Left hindlimb (tissue), 1 donor: ENCODE results near the gene CEP112.
"Not testable (repeated sequence)": the region's sequence is repeated elsewhere in the genome, so short reads cannot be mapped to it uniquely, and the experiment has no call there.

ENCODE experiments used
- DNase-seq: peaks from one replicate; pipeline ENCODE4 v3.0.0-alpha.2; 2018

Gene CEP112

DNA sequence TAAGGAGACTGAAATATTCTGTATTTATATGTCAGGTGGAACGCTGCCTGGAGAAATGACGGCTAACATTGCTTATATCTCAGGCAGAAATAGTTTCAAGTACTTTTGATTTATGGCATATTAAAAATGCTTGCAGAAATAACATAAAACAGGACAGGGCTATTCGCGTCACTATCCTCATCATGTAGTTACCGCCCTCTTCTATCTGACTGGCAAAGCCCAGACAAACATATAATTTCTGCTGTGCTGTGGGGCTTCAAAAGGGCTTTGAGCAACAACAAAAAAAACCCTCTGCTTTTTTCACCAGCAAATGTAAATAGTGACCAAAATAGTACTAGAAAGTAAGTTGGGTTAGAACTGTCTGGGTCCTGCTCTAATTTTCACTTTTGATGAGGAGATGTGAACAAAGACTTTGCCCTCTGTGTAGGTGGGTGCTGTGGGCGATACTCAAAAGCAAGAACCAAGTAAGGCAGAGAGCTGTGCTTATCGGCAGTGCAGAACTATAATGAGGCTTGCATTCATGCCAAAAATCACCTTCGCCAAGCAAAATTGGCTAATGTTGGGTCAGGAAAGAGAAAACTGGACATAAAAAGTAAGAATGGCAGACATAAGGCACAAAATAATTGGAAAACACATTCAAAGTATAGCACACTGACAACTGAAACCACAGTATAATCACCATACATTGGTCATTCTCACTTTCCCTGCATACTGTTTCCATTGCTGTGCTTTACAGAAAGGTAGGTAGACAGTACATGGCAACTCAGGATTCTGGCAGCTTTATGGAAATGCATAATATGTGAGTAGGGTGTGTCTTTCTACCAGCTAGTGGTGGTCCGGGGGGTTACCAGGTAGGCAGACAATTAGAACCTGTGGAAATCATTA lies 479.3 kb downstream of the CEP112 start:
- DNase-seq: no peak

DNA sequence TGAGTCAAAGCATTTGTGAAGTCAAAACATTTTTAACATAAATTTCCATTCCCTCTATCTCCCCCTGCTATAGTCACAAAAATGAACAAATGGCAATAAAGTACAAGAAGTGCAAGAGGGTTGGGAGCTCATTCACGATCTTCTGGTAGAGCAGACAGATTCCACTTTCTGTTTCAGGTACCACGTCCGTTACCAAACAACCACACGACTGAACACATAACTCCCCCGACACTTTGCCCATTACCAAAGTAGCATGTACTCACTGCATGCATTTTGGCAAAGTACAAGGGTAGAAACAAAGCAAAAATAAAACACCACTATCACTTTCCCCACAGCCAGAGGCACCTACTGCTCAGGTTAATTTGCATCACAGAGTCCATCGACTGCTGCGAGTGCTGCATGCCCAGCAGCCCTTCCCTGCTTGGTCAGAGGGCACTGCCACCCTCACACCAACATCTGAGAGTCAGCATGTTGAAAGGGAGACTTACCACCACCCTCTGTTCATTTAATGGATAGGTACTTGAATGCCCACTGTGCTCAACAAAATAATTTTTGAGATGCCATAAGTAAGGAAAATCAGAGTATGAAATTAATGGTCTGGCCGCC lies 480.2 kb downstream of the CEP112 start:
- DNase-seq: no peak

DNA sequence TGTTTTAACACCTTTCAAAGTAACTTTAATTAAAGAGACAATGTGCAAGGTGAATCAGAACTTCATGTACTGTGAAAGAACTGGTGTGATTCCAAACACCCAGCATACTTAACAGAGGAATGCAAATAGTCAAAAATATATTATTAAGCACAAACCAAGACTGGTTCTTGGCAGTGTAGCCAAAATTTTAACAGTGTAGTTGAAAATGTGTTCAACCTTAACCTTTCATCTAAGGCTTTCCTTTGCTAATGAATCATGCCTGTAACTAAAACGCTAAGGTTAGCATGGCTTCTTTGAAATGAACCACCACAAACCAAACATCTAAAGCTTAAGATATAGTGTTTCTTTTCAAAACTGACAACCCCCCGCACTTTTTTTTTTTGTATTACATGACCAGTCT lies 484.2 kb downstream of the CEP112 start:
- DNase-seq: no peak

DNA sequence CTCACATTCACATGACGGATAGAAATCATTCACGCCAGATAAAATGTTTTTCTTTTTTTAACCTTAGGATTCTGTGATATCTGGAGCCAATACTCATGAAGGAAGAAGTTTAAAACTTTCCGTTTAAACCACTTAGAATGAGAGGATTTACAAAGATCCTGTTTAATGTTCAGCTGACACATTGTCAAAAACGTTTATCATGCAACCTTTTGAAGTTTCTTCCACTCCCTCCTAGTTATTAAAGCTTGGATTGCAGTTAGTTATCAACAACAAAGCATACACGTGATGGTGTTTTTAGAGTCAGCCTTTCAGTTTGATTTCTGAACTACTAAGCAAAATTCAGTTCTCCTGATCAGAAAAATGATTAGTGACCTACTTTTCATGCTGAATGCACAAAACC lies 487.2 kb downstream of the CEP112 start:
- DNase-seq: no peak

DNA sequence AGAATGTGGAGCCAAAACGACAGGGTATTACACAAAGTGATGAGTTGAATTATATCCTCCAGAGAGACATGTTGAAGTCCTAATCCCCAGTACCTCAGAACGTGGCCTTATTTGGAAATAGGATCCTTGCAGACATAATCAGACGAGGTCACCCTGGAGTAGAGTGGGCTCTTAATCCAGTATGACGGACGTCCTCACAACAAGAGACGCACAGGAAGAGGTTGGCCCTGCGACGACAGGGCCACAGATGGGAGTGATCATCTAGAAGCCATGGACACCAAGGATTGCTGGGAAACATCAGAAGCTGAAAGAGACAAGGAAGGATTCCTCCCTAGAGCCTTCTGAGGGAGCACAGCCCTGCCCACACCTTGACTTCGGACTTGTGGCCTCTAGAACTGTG lies 488.0 kb downstream of the CEP112 start:
- no peak for DNase-seq

DNA sequence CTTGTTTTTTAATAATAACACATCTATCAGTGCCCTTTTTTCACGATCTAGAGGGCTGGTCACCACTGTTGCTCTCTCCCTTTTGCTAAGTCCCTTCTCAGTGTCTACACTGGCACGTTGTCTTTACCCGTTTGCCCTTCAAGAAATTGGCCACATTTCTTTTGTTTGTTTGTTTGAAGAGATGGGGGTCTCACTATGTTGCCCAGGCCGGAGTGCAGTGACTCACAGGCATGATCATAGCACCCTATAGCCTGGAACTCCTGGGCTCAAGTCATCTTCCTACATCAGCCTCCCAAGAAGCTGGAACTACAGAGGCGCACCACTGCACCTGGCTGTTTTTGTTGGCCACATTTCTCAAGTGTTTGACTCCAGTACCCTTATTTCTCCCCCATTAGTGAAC lies 492.5 kb downstream of the CEP112 start:
- no peak for DNase-seq

DNA sequence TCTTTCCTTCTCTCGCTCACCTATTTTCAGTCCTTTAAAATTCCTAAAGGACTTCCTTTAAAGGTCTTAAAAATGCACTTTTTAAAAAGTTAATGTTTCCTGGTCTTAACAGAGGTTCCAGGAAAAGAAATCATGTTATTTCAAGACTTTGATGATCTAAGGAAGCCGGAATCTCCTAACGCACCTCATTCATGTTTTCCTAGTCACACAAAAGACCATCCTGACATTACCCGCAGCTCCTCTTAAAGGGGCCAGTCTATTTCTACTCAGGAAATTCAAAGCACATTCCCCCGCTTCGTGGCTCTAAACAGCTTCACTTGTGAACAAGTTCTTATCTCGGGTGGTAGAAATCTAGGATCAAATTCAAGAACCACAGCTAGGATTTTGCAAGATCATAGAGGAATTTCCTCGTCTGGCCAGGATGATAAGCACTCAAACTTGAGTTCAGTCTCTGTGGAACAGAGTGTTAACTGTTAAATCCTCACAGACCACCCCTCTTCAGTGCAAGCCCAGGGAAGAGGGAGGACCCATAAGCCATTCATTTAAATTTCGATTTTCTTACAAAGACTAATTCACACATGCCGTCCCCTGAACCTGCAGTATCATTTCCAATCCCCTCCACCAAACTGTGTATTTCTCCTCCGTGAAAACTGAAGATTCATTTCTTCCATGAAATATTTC lies 493.4 kb downstream of the CEP112 start:
- no peak for DNase-seq

DNA sequence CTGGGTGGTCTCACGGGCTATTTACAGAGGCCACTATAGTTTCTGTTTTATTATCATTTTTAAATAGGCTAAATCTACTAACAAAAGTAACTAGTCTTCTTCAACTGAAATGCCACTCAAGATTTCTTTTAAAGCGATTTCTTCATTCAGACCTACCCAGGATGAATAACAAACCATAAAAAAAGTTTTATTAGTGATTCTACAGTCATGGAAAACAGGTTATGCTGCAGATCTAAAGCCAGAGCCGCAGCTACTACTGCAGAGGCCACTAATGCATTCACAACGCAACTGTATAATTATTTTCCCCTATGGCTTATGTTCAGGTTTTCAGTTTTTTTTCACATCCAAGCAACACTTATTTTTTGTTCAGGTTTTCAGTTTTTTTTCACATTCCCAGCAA lies 494.3 kb downstream of the CEP112 start:
- DNase-seq: no peak

DNA sequence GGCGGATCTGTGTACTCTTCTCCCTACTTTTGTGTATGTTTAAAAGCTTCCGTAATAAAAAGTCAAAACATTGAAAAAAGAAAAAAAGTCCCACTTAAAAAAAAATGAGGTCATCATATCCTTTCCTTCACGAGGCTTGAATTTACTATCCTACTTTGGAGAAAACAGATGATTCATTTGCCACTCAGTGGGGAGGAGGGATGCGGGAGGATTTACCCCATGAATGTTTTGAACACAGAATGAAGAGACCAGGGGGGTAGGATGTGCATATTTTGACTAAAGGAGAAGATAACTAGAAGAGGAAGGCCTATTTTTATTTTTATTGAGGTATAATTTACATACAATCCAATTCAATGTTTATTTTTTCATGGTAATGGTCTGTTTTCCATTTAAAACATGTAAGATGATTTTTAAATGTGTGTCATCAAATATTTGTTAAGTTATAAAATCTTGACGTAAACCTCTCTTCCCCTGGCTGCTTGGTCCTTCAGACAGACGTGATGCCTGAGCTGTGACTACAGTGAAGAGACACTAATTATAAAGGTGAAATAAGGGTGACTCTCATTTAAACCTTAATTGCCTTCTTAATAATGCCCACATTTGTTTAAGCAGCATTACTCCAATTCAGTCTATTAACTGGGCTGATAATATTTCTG lies 495.1 kb downstream of the CEP112 start:
- no peak for DNase-seq

DNA sequence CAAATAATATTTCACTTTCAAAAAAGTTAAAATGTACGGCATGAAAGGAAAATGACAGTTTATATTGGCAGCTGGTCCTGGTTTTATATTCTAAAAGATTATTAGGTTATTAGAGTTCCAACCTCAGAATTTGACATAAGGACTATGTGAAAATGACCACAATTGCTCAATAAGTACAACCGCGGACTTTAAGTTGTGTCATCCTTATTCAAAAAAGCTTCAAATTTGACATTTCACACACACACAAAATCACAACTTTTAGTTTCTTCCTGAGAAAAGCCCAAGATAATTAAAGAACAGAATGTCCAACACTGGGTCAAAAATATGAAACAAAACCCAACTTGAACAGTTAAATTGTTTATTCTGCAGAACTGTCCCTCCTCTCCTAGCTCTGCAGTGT lies 497.3 kb downstream of the CEP112 start:
- no peak for DNase-seq

DNA sequence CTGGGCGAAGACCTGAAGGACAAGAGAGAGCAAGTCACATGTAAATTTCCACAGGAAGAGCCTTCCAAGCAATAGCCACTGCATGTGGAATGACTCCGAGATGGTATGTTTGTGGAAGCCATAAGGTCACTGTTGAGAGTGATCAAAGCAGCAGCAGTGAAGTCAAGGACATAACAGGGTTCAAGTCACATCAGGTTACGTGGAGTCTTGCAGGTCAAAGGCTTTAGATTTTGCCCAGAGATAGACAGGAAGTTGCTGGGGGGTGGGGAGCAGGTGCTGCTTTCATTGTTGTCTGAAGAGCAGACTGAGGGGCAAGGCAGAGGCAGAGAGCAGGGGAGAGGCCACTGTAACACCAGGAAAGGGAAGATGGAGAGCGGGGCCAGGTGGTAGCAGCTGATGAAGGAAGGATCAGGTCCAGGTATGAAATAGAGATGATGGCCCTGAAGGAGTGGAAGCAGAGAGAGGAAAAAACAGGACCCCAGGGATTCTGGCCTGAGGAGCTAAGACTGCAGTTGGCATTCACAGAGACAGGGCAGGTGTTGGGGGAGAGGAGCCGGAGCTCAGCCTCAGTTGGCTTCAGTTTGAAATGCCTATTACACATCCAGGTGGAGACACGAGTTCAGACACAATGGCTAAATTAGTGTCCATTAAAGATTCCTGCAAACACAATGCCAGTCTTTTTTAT lies 501.2 kb downstream of the CEP112 start:
- no peak for DNase-seq

DNA sequence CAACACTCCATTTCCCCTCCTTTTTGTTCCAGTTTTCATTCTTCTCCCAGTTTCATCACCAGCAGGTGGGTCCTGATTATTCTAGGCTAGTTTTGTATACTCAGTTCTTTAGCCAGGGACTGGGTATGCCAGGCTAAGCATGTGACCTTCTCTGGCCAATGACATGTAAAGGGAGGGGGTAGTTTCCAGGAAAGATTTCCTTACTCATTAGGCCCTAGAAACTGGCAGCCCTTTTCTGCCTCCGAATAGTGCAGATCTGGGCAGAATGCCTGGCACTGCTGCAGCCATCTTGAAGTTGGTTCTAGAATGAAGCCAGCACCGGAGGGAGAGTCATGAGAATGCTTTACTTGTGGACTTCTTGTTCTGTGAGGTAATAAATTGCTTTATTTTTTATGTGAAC lies 503.6 kb downstream of the CEP112 start:
- no peak for DNase-seq

DNA sequence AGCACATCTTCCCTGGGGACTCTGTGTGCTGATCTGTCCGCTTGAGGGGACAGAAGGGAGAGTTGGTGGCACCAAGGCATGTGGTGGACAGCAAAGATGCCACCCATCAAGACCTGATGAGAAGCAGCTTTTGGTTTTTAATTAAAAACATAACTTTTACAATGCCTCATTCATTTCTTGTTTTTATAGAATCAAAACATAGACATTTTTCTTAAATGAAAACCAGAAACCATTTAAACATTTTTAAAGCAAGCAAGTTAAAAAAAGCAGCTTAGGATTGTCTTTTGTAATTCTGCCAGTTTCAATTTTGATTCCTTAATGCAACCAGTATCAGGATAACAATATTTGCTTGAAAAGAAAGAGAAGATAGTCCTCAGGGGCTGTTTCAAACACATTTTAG lies 506.8 kb downstream of the CEP112 start:
- DNase-seq: no peak

DNA sequence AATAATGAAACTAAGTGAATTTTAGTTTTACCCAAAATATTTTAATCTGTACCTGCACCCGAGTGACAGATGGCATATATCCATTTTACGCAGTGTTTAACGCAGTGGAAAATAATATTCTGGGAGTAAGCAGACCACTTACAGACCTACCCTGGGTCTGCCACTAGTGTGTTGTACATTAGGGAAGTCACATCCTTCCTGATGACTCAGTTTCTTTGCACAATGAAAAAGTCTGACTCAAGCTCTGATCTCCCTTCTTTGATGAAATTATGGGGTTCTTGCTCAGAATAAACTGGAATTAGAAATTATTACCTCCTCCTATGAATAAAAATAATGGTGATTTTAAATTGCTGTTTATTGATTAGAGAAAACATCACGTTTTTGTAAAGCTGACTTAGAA lies 507.3 kb downstream of the CEP112 start:
- no peak for DNase-seq

DNA sequence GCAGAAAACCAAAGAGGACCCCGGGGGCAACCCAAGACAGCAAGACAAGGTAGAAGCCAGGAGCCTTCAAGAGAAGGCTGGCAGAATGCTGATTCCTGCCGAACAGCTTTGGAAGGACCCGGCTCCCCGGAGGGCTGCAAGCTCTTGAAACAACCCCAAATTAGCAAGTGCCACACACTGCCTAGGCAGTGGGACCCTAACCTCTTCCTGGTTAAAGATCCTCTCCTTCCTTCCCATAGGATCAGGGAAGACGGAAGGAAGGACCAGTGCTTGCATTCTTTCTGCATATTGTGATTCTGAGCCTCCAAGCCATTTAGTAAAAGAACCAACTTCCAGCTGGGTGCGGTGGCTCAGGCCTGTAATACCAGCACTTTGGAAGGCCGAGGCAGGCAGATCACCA lies 508.5 kb downstream of the CEP112 start:
- DNase-seq: no peak

DNA sequence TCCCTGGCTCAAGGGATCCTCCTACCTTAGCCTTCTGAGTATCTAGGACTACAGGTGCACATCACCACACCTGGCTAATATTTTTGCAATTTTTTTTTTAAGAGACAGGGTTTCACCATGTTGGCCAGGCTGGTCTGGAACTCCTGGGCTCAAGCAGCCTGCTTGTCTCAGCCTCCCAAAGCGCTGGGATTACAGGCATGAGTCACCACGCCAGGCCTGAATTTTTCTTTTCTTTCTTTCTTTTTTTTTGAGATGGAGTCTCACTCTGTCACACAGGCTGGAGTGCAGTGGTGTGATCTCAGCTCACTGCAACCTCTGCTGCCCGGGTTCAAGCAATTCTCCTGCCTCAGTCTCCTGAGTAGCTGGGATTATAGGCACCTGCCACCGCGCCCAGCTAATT lies 510.2 kb downstream of the CEP112 start:
- not testable (repeated sequence) for DNase-seq

DNA sequence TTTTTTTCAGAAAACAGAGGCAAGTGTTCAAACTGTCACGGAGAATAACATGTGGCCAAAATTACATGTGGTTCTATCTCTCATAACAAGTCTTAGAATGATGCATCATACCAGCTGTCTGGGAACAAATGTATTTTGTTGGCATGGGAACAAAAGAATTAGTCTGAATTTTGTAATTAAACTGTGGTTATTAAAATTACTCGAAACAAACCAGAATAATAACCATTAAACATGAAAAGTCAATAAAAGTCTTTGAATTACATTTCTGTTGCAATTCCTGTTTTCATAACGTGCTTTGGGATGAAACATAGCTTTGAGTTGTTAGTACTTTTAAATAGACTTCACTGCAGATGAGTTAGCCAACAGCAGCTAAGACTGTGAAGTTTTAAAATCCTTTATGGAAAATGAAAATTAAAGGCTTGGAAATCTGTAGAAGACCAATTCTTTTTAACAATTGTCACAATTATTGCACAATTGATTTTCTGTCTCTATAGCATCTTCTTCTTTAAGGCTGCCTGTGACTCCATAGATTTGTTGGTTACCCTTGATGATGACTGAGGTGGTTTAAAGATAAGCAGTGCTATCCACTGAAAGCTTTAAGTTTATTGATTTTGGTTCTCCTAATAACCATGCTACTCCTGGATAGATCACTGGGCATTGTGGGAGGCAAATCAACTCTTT lies 512.6 kb downstream of the CEP112 start:
- no peak for DNase-seq

DNA sequence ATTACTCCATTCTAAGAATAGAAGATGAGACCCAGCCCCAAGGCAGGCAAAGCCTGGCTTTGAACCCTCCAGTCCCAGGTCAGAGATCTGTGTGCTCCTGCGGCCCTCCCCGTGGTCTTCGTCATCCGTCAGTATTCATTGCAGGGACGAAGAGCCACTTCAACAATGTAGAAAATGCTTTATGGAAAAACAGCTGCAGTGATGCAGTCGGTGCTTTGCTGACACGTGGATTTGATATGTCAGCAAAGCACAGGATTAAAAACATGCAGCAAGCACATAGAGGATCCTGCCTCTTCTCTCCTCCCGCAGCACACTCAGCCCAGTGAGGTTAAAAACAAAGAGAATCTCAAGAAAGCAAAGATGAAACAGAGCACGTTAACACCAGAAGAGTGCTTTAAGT lies 513.4 kb downstream of the CEP112 start:
- DNase-seq: peak; percentile 50

DNA sequence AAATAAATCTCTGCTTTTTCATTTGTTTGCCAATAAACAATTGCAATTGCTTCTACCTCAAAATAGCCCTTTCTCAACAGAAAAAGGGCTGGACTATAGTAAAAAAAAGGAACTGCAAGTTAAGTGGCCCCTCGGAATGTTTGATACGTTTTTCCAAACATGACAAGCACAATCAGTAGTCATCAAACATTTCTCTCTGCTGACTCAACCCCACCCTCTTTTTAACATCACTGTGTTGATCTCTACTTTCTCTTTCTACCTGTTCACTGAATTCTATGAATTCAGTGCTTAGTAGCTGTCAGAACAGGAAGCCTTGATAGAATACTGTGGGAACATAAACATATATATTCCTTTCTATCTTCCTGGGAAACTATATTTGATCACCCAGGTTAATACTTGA lies 514.0 kb downstream of the CEP112 start:
- DNase-seq: no peak

DNA sequence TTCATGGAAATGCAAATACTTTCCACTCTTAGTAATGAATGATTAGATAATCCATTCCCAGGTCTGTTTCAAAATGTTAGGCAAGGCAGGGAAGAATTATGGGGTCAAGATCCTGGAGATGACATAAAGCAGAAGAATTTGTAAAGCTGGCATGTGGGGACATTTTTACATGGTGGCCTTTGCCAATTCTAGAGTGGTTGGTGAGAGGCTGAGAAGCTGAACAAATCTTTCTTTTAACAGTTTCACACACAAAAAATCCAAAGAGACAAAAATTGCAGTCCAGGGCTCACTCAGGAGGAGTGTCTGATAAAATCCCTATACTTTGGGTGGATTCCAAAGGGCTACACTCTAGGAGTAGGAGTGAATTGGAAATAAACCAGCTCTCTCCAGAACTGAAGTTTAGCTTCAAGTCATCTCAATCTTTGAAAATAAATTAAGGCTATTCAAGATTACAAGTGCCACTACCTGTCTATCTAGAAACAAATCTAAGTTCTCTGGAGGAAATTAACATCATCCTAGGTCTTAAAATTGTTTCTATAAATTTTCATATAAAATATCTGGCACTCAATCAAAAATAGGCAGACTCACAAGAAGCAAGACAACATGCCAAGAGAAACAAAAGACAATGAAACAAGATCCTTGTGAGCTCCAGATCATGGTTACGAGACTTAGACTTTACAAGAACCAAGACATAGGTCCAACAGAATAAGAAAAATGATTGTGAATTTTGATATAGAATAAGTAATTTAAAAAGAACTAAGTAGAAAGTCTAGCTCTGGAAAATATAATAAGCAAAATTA lies 517.5 kb downstream of the CEP112 start:
- no peak for DNase-seq

DNA sequence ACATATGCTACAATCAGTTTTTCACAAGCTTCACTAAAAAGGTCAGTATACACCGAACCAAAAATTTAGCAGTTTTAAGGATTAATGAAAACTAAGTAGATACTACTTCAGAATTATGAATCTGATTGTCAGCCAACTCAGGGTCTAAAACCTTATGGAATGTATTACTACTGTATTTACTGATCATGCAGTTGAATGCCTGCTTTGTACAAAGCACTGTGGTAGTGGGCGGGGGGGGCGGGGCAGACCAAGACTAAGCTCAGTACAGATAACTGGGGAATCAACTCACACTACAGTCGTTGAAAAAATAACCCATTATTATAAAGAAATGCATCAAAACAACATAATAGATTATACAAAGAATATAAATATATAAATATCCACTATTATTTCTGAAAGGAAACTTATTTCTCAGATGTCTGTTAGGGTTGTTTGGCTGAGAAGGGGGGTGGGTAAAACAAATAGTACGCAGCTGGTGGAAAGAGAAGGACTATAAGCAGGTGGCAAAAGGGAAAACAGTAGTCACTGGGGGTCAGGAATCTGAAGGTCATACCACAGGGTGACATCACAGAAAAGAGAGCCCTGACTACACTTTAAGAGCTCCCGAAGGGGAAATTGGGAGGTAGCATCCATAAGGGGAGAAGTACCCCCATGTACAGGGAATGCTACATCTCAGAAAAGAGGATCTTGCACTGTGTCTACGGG lies 521.1 kb downstream of the CEP112 start:
- no peak for DNase-seq
